ENCODE data around the gene HECTD4.

- no peak for TF ChIP-seq CTCF (IDR thresholded peaks at IDR 0.05; ENCODE audit: poor library complexity, severe bottlenecking)
- no peak for TF ChIP-seq EP300 (conservative IDR thresholded peaks at IDR 0.05; ENCODE audit: poor library complexity, severe bottlenecking)
- no peak for TF ChIP-seq REST (IDR thresholded peaks at IDR 0.05; ENCODE audit: borderline replicate concordance)
- TF ChIP-seq TAF1 (IDR thresholded peaks at IDR 0.05; ENCODE audit: low read depth), result no peak
- TF ChIP-seq EZH2 (IDR thresholded peaks at IDR 0.05; ENCODE audit: borderline replicate concordance, insufficient read depth, low read length, poor library complexity, severe bottlenecking), result no peak
- TF ChIP-seq SMC3 (conservative IDR thresholded peaks at IDR 0.05; ENCODE audit: poor library complexity), result no peak
- no peak for TF ChIP-seq POLR2AphosphoS5 (IDR thresholded peaks at IDR 0.05)
- no peak for TF ChIP-seq MXI1 (conservative IDR thresholded peaks at IDR 0.05; ENCODE audit: poor library complexity, severe bottlenecking)
Measured at GRCh38 chr12:112425582-112426382, 43.6 kb upstream of the HECTD4 start.

Data from neural cell (in vitro differentiated cells).